Activated T-cell treated with anti-CD3 and anti-CD28 coated beads for 48 hours (primary cell): Measurements from ENCODE around the gene SUGCT.

Experiments used
- DNase-seq: peaks from one replicate; pipeline ENCODE4 v3.0.0-alpha.2; 2020; ENCODE audit warnings: low read depth

The SUGCT gene

GRCh38 chr7:40733114-40733513, 598.3 kb downstream of the SUGCT start:
- DNase-seq = no peak

- DNase-seq = no peak
Observed at GRCh38 chr7:40733578-40733977, 598.8 kb downstream of the SUGCT start.

- no peak for DNase-seq
Observed at GRCh38 chr7:40739257-40739656, 604.5 kb downstream of the SUGCT start.

DNA sequence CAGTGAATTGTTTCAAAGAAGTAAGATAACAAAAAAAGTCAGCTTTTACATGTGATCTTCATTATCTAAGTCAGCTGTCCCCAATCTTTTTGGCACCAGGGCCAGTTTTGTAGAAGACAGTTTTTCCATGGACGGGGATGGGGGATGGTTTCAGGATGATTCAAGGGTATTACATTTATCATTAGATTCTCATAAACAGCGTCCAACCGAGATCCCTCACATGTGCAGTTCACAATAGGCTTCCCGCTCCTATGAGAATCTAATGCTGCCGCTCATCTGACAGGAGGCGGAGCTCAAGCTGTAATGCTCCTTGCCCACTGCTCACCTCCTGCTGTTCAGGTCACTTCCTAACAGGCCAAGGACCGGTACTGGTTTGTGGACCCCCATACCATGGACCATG, 607.5 kb downstream of the SUGCT start:
- DNase-seq = no peak

- no peak for DNase-seq
Observed at GRCh38 chr7:40746841-40747556, 612.2 kb downstream of the SUGCT start.

DNA sequence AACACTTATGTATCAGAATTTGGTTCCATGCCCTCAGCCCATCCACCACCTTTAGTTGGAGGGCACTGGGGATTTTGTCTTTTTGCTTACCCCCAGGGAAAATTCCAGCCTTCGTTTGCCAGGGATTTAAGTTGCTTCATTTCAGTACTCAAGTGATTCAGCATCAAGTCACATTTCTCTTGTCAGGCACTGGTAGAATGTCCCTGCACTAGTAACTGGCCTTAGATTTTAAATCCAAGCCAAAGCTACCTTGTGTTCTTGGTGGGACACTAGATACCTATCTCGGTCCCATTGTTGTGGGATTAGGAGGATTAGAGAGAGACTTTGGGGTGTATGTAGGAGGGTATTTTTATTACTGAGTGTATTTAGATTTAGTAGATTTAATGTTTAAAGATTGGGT, 613.1 kb downstream of the SUGCT start:
- no peak for DNase-seq

DNA sequence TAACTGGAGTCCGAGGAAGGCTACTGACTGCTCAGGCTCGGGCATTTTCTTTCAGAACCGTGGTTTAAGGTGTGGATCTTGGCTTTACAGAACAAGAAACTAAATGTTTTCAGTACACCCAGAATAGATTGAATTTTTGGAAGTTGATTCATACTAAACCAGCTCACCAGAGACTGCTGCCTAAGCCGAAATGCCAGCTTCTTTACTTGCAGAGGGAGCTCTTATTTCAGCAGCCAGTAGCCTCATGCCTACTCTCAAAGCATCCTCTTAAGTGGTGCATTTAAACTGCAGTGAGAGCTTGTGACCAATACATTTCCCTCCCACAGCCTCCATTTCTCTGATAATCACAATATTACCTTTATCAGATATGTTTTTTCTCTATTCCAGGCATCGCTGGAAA, 615.1 kb downstream of the SUGCT start:
- no peak for DNase-seq

DNA sequence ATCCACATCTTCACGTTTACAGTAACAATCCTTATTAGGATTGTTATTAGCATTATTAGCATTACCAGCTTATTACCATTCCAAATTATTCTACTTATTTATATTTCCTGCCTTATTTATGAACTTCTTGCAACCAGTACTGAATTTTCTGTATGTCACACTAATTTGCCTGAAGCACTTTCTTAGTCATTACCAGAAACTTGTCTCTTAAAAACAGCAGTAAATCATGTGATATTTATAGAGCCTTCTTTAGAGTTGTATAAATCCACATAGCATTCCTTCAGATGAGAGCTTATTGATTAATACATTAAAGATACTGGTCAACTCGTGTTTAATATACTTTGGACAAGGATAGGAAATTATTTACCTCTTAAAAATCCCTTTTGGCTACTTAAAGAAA, 618.6 kb downstream of the SUGCT start:
- DNase-seq = no peak

GRCh38 chr7:40755438-40755837, 620.6 kb downstream of the SUGCT start:
- DNase-seq = no peak

- DNase-seq = no peak
Observed at GRCh38 chr7:40757109-40757508, 622.3 kb downstream of the SUGCT start.

DNA sequence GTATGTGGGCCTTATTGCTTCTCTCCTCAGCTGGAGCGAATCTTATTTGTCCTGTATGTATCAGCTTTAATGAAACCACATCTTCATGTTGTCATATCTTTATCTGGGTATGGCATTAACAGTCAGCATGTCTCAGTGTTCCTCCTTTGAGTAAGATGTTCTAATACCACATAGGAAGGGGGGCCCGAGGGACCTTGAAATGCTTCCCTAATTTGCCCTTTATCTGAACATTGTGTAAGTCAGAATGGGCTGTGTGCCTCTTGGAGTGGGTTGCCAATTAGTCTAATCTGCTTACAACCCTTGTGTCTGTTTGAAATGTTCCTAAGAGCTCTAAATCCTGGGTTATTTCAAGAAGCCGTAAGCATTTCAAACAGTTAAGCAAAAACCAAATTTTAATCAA, 623.8 kb downstream of the SUGCT start:
- DNase-seq = no peak

GRCh38 chr7:40760293-40760964, 625.6 kb downstream of the SUGCT start:
- no peak for DNase-seq

DNA sequence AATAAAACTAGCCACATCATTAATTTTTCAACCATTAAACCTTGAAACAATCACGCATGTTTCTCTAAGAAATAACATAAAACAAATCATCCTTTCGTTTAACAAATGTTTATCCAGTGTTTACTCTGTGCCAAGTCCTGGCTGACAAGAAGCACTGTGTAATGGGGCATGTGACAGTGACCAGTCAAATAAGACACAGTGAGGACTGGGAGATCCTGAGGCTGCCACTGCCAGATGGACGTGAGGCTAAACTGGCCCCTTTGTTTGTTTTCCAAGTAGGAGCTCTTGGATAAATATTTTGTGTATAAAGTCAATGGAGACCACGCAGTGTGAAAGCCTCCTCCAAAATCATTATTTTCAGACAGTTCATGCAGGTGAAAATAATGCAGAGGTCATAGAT, 626.2 kb downstream of the SUGCT start:
- no peak for DNase-seq

- DNase-seq = no peak
Observed at GRCh38 chr7:40761762-40762560, 627.2 kb downstream of the SUGCT start.

DNA sequence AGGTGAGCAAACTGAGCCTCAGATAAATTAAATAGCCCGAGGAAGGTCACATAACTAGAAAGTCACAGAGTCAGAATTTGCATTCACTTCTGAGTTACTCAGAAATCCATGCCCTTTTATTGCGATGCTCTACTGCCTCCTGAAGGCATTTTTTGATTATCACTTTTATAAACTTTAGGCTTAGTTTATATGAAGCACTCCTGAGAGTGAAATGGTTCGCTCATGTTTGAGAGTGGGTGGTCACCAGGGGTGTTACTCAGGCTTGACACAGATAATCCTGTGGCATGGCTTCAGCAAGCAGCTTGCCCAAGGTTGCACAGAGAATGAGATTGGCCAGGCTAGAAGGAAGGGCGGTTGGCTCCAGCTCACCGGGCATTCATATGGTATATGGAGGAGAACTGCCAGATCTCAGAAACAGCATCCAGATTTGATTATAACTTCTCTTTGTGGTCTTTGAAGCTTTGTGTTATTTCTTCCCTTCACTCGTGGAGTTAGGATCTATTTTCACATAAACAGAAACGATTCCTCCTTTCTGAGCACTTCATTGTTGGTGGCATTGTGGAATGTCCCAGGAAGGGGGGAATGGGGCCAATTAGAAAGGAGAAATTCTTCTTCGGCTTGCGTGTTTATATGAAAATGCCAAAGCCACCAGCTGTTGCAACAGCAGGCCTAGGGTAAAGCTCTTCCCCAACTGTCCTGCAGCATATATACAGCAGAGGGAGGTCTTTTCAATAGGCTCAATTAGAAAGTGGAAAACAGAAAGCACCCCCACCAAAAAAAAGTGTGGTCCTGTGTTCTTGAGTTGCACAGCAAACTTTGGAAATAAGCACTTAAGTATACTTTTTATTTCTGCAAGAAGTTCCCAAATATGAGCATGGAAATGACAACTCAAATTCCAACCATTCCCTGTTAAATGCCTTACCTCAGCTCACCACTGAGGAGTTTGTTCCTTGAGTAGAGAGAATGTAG, 628.8 kb downstream of the SUGCT start:
- no peak for DNase-seq

DNA sequence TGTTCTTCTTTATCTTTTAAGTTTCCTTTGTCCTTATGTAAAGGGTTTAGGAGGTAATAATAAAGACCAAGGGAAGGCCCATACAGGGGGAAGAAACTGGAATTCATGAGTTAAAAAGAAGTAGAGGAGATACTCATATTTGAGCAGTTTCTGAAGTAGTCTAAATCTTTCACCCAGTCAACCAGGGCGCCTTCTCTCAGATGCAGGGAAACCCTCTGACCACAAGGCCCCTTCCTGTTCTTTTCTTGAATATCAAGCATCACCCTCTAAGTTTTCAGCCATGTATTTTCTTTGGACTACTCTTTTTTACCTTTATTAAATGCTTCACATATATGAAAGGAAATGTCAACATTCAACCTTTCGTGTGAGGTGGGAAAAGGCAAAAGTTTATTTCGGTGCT, 630.8 kb downstream of the SUGCT start:
- DNase-seq = no peak

DNA sequence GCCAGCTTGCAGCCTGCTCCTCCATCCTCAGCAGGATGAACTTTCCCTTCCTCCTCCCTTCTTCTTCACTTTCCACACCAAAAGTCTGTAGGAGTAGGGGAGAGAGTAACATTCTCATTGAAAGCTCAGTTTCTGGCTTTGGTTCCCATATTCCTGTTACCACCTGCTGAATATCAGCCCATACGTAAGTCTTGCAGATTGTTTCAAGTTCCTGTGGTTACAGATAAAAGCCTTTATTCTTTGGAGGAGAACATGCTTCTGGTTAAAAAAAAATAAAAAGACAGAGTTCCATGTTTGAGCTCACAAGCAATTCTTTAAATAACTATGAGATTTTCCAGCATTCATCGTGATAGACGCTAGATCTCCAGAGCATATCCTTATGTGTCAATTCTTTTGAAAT, 637.3 kb downstream of the SUGCT start:
- no peak for DNase-seq

- no peak for DNase-seq
Observed at GRCh38 chr7:40773656-40774055, 638.9 kb downstream of the SUGCT start.

- DNase-seq = no peak
Observed at GRCh38 chr7:40775877-40776276, 641.1 kb downstream of the SUGCT start.

GRCh38 chr7:40777730-40778312, 643.0 kb downstream of the SUGCT start:
- no peak for DNase-seq

GRCh38 chr7:40780460-40780859, 645.7 kb downstream of the SUGCT start:
- DNase-seq = no peak

DNA sequence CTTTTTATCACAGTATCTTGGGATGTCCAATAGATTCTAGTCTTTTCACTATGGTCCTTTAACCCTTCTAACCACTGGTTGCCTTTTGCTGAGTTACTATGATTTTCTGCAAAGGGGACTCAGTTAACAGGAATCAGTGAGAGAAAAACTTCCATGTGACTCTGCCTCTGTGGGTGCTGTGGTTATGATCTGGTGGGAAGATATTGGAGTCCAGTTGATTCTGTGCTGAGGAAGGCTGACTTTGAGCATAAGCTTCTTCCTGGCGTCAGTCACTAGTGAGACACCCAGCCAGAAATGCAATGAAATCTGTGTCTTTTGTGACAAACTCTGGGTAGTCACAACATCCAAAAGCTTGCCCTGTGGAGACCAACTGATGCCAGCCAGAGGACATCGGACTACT, 648.0 kb downstream of the SUGCT start:
- no peak for DNase-seq
